Neural cell (in vitro differentiated cells): Measurements from ENCODE around the gene CHCHD3. TPM values are rescaled to one million over a fixed set of nuclear protein-coding genes. Genes with fewer than 3 reads are reported as not detected.

Experiments
- H2AFZ ChIP-seq: fragments of 200-600, 300-800 bp; sonication (generic), shearing (Covaris generic); 2 replicates; pipeline ENCODE4 v1.6.0; 2014; ENCODE audit warnings: low read depth, mild to moderate bottlenecking, antibody characterized with exemption, low read length, moderate library complexity
- H3F3A ChIP-seq: fragments of 200-600 bp; shearing (Covaris generic); 2 replicates; pipeline ENCODE4 v1.6.1; 2016; ENCODE audit warnings: mild to moderate bottlenecking, moderate library complexity, mixed read lengths, antibody characterized with exemption, low read length; ENCODE audit not compliant: insufficient read depth, poor library complexity, severe bottlenecking
- H3K27ac ChIP-seq: fragments of 200-600, 300-800 bp; sonication (generic), shearing (Covaris generic); 2 replicates; pipeline ENCODE4 v1.5.1; 2014; ENCODE audit warnings: mild to moderate bottlenecking, low read length, moderate library complexity
- H3K27me3 ChIP-seq: fragments of 300-800, 200-600 bp; sonication (generic), shearing (Covaris generic); 2 replicates; pipeline ENCODE4 v1.6.0; 2014; ENCODE audit warnings: mild to moderate bottlenecking, low read depth, low read length, moderate library complexity; ENCODE audit not compliant: insufficient read depth
- H3K36me3 ChIP-seq: fragments of 300-800, 200-600 bp; sonication (generic), shearing (Covaris generic); 2 replicates; pipeline ENCODE4 v1.5.1; 2014; ENCODE audit warnings: mild to moderate bottlenecking, antibody characterized with exemption, low read length, moderate library complexity; ENCODE audit not compliant: insufficient read depth
- H3K4me2 ChIP-seq: fragments of 300-800, 200-600 bp; sonication (generic), shearing (Covaris generic); 2 replicates; pipeline ENCODE4 v1.6.0; 2014; ENCODE audit warnings: mild to moderate bottlenecking, low read length
- H3K4me3 ChIP-seq: fragments of 300-800, 200-600 bp; sonication (generic), shearing (Covaris generic); 2 replicates; pipeline ENCODE4 v1.5.1; 2014; ENCODE audit warnings: mild to moderate bottlenecking, low read length, moderate library complexity
- H3K79me2 ChIP-seq: fragments of 200-600 bp; shearing (Covaris generic); replicated peaks from 2 replicates; pipeline ENCODE4 v1.6.0; 2014; ENCODE audit warnings: mild to moderate bottlenecking, low read length, moderate library complexity; ENCODE audit not compliant: insufficient read depth
- H3K9ac ChIP-seq: fragments of 300-800, 200-600 bp; sonication (generic), shearing (Covaris generic); 2 replicates; pipeline ENCODE4 v1.6.1; 2016; ENCODE audit warnings: mild to moderate bottlenecking, low read length, mixed read lengths
- H3K9me2 ChIP-seq: fragments of 200-600 bp; shearing (Covaris generic); 2 replicates; pipeline ENCODE4 v1.6.1; 2016; ENCODE audit warnings: mild to moderate bottlenecking, low read length, mixed read lengths; ENCODE audit not compliant: insufficient read depth
- H3K9me3 ChIP-seq: fragments of 200-600, 300-800 bp; sonication (generic), shearing (Covaris generic); 2 replicates; pipeline ENCODE4 v1.6.1; 2016; ENCODE audit warnings: mild to moderate bottlenecking, mixed run types, low read length, moderate library complexity, mixed read lengths
- H4K20me1 ChIP-seq: fragments of 200-600 bp; shearing (Covaris generic); 2 replicates; pipeline ENCODE4 v1.6.1; 2016; ENCODE audit warnings: mild to moderate bottlenecking, mixed run types; ENCODE audit not compliant: insufficient read depth
- EP300 ChIP-seq: fragments of 450-650 bp; conservative IDR thresholded peaks from 2 replicates; pipeline ENCODE4 v1.6.1; 2014; ENCODE audit warnings: antibody characterized with exemption, mild to moderate bottlenecking, moderate library complexity; ENCODE audit not compliant: poor library complexity, severe bottlenecking
- EZH2 ChIP-seq: fragments of 200-600, 300-800 bp; shearing (Covaris generic), sonication (generic); IDR thresholded peaks from 2 replicates; pipeline ENCODE4 v1.6.1; 2014; ENCODE audit warnings: antibody characterized with exemption, low read length, borderline replicate concordance, mild to moderate bottlenecking; ENCODE audit not compliant: insufficient read depth, poor library complexity, severe bottlenecking
- MXI1 ChIP-seq: fragments of 450-650 bp; conservative IDR thresholded peaks from 2 replicates; pipeline ENCODE4 v1.6.1; 2014; ENCODE audit warnings: antibody characterized with exemption, mild to moderate bottlenecking; ENCODE audit not compliant: poor library complexity, severe bottlenecking
- POLR2AphosphoS5 ChIP-seq: IDR thresholded peaks from 2 replicates; pipeline ENCODE4 v1.6.1; 2012
- RAD21 ChIP-seq: fragments of 450-650 bp; conservative IDR thresholded peaks from 2 replicates; pipeline ENCODE4 v1.6.1; 2014; ENCODE audit warnings: antibody characterized with exemption, mild to moderate bottlenecking, moderate library complexity
- SMC3 ChIP-seq: fragments of 450-650 bp; conservative IDR thresholded peaks from 2 replicates; pipeline ENCODE4 v1.6.1; 2014; ENCODE audit warnings: antibody characterized with exemption, mild to moderate bottlenecking, moderate library complexity; ENCODE audit not compliant: poor library complexity
- TAF1 ChIP-seq: IDR thresholded peaks from 2 replicates; pipeline ENCODE4 v1.6.1; 2012; ENCODE audit warnings: low read depth
- polyA plus RNA-seq: library from polyadenylated mRNA; depleted of rRNA; stranded (reverse); fragments of >200 nt; gene quantifications from 2 replicates; pipeline ENCODE4 v1.2.3, GENCODE V29; 2014
- TF ChIP-seq, protein P1 (sequence below): IDR thresholded peaks from 2 replicates; pipeline ENCODE4 v1.6.1; 2012; ENCODE audit warnings: borderline replicate concordance
- TF ChIP-seq, protein P2 (sequence below): fragments of 450-650 bp; IDR thresholded peaks from 2 replicates; pipeline ENCODE4 v1.5.1; 2014; ENCODE audit warnings: antibody characterized with exemption, mild to moderate bottlenecking, moderate library complexity; ENCODE audit not compliant: poor library complexity, severe bottlenecking

Gene CHCHD3
- polyA plus RNA-seq, 1 donor from 2014 or later, result 89.9 TPM

DNA sequence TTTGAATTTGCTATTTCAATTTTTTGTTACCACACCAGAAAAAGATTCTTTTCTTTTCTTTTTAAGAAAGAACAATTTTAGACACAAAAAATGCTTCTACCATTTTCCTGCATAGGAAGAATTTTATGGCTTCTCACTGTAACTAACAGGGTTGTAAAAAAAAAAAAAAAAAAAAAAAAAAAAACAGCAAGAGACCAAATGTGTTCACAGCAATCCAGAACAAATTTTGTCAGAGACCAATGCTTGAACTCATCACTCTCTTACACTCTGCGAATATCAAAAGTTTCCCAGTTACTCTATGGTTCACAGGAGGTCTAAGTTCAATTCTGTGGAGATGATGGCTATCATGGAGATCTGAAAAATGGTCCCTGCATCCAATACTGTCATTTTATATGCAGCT lies 84.4 kb downstream of the CHCHD3 start:
- H3K27ac ChIP-seq, result no peak overlapping the region
- no peaks in the 10 kb centered on the region for H3K9me2 ChIP-seq
- no peak overlapping the region for H2AFZ ChIP-seq
- TF ChIP-seq EP300, result no peak
- TF ChIP-seq, protein P1, sequence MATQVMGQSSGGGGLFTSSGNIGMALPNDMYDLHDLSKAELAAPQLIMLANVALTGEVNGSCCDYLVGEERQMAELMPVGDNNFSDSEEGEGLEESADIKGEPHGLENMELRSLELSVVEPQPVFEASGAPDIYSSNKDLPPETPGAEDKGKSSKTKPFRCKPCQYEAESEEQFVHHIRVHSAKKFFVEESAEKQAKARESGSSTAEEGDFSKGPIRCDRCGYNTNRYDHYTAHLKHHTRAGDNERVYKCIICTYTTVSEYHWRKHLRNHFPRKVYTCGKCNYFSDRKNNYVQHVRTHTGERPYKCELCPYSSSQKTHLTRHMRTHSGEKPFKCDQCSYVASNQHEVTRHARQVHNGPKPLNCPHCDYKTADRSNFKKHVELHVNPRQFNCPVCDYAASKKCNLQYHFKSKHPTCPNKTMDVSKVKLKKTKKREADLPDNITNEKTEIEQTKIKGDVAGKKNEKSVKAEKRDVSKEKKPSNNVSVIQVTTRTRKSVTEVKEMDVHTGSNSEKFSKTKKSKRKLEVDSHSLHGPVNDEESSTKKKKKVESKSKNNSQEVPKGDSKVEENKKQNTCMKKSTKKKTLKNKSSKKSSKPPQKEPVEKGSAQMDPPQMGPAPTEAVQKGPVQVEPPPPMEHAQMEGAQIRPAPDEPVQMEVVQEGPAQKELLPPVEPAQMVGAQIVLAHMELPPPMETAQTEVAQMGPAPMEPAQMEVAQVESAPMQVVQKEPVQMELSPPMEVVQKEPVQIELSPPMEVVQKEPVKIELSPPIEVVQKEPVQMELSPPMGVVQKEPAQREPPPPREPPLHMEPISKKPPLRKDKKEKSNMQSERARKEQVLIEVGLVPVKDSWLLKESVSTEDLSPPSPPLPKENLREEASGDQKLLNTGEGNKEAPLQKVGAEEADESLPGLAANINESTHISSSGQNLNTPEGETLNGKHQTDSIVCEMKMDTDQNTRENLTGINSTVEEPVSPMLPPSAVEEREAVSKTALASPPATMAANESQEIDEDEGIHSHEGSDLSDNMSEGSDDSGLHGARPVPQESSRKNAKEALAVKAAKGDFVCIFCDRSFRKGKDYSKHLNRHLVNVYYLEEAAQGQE, result no peak
- TF ChIP-seq, protein P2, sequence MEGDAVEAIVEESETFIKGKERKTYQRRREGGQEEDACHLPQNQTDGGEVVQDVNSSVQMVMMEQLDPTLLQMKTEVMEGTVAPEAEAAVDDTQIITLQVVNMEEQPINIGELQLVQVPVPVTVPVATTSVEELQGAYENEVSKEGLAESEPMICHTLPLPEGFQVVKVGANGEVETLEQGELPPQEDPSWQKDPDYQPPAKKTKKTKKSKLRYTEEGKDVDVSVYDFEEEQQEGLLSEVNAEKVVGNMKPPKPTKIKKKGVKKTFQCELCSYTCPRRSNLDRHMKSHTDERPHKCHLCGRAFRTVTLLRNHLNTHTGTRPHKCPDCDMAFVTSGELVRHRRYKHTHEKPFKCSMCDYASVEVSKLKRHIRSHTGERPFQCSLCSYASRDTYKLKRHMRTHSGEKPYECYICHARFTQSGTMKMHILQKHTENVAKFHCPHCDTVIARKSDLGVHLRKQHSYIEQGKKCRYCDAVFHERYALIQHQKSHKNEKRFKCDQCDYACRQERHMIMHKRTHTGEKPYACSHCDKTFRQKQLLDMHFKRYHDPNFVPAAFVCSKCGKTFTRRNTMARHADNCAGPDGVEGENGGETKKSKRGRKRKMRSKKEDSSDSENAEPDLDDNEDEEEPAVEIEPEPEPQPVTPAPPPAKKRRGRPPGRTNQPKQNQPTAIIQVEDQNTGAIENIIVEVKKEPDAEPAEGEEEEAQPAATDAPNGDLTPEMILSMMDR, result no peak
- TF ChIP-seq TAF1, result no peak
- TF ChIP-seq POLR2AphosphoS5, result no peak
- TF ChIP-seq EZH2, result no peak
- no peak for TF ChIP-seq MXI1
- TF ChIP-seq RAD21, result no peak
- no peak for TF ChIP-seq SMC3
- H3K9ac ChIP-seq, result no peak overlapping the region
- H3K9me3 ChIP-seq, result no peaks in the 10 kb centered on the region
- no peaks in the 10 kb centered on the region for H4K20me1 ChIP-seq
- no peaks in the 10 kb centered on the region for H3F3A ChIP-seq
- peaks cover 17% of the 10 kb centered on the region for H3K79me2 ChIP-seq
- H3K27me3 ChIP-seq, result no peaks in the 10 kb centered on the region
- H3K36me3 ChIP-seq, result no peaks in the 10 kb centered on the region
- no peak overlapping the region for H3K4me2 ChIP-seq
- no peak overlapping the region for H3K4me3 ChIP-seq

- Histone ChIP-seq H3K4me3 (no peak overlapping the region), H3K27me3 (no peaks in the 10 kb centered on the region), H2AFZ (no peak overlapping the region), H3K4me2 (no peak overlapping the region), H4K20me1 (no peaks in the 10 kb centered on the region), H3K9ac (no peak overlapping the region), H3K9me2 (no peaks in the 10 kb centered on the region), H3K27ac (no peak overlapping the region), H3K79me2 (peaks cover 19% of the 10 kb centered on the region), H3F3A (no peaks in the 10 kb centered on the region), H3K9me3 (no peaks in the 10 kb centered on the region), H3K36me3 (no peaks in the 10 kb centered on the region)
- TF ChIP-seq POLR2AphosphoS5 (no peak), MXI1 (no peak), RAD21 (no peak), TAF1 (no peak), EP300 (no peak)
- TF ChIP-seq, protein P2, result no peak
- TF ChIP-seq, protein P1, result no peak
Measured at GRCh38 chr7:132996581-132997242, 85.2 kb downstream of the CHCHD3 start.
